ENCODE results near the gene ADK.

DNA sequence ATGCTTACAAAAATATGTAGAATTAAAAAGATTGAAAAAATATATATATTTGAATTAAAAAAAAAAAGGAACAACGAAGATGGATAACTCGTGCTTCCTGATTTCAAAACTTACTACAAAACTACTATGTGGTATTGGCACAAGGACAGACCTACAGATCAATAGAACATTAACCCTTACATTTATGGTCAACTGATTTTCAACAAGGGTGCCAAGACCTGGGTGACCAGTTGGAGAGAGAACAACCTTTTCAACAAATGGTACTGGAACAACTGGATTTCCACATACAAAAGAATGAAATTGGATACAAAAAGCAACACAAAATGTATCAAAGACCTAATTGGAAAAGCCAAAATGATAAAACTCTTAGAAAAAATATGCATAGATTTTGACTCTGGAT is 10.5 kb upstream of the ADK start:
- no peak for TF ChIP-seq POLR2AphosphoS5 (IDR thresholded peaks at IDR 0.05)
- TF ChIP-seq, protein P1, sequence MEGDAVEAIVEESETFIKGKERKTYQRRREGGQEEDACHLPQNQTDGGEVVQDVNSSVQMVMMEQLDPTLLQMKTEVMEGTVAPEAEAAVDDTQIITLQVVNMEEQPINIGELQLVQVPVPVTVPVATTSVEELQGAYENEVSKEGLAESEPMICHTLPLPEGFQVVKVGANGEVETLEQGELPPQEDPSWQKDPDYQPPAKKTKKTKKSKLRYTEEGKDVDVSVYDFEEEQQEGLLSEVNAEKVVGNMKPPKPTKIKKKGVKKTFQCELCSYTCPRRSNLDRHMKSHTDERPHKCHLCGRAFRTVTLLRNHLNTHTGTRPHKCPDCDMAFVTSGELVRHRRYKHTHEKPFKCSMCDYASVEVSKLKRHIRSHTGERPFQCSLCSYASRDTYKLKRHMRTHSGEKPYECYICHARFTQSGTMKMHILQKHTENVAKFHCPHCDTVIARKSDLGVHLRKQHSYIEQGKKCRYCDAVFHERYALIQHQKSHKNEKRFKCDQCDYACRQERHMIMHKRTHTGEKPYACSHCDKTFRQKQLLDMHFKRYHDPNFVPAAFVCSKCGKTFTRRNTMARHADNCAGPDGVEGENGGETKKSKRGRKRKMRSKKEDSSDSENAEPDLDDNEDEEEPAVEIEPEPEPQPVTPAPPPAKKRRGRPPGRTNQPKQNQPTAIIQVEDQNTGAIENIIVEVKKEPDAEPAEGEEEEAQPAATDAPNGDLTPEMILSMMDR (IDR thresholded peaks at IDR 0.05): no peak

Data from breast epithelium (tissue), 3 donors.